ENCODE measurements around the gene PACRG.

PACRG gene

DNA sequence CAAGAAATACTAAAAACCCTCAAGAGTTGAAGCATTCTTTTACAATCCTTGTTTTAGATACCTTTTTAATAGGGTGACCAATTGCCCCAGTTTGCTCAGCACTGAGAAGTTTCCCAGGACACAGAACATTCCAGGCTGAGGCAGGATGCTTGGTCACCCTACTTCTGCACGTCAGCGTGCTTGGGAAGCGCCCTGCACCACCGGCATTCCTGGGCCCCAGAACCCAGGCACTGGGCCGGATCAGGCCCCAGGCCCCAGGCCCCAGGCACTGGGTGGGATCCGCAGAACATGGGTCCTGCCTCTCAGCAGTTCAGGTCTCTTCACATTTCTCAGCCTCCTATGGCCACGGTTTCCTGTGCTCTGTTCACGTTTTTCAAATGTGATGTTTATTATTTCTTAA lies 472.9 kb downstream of the PACRG start:
- no peak for DNase-seq (ENCODE audit: low spot score)

DNA sequence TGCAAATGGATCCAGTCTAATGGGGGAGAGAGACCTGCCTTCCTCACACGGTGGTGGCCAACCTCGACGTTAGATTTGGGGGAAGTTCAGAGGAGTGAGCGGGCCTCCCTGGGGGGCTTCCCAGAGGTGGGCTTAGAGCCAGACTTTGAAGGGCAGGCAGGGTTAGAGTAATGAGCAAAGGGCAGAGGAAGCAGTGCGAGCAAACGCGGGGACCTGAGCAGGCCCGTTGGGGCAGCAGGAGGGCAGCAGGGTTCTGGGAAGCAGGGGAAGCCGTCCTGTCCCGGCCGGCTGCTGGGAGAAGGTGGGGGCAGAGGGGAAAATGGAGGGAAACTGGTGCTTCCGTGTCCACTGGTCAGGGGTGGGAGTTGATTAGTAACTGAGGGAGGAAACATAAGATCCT lies 474.1 kb downstream of the PACRG start:
- no peak for DNase-seq (ENCODE audit: low spot score)

- DNase-seq (ENCODE audit: low spot score) = no peak
These were observed 478.4 kb downstream of the PACRG start for GRCh38 chr6:163206196-163206595.

GRCh38 chr6:163207431-163208383 lies 479.9 kb downstream of the PACRG start:
- DNase-seq (ENCODE audit: low spot score) = no peak

- no peak for DNase-seq (ENCODE audit: low spot score)
These were observed 481.2 kb downstream of the PACRG start for GRCh38 chr6:163209005-163209404.

GRCh38 chr6:163212123-163212522 lies 484.3 kb downstream of the PACRG start:
- no peak for DNase-seq (ENCODE audit: low spot score)

DNA sequence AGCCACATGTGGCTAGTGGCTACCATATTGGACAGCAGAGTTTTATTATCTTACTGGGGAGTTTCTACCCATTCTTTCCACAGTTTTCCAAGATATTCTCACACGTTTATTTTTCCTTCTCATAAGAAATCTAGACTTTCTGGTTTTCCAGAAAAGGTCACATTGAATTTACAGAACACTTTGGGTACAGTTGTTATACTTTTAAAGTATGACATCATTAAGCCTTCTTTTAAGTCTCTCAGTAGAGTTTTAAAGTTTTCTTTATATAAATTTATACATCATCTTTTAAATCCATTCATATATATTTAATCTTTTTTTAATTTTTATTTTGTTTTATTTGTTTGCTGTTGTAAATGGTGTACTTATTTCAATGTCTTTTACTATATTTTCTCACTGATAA lies 486.5 kb downstream of the PACRG start:
- DNase-seq (ENCODE audit: low spot score) = no peak

DNA sequence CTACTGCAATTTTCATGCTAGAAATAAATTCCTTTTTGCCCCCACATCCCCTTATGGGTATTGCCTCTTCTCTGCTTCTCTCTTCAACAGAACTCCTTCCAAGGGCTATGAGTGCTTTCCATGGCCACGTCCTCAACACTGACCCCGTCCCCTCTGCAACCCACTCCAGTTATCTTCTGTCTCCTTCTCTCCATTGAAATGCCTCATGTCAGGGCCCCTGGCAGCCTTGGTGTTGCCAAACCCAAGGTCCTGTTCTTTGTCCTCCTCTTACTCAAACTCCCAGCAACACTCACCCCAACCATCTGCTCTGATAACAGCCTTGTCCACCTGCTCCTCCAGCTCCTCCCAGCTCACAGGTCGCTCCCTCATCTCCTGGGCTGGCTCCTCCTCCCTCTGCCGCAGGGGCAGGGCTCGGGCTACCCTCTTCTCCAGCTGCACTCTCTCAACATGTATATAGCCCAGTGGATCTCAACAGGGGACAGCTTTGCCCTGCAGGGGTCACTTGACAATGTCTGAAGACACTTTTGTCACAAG lies 490.7 kb downstream of the PACRG start:
- DNase-seq (ENCODE audit: low spot score) = no peak

DNA sequence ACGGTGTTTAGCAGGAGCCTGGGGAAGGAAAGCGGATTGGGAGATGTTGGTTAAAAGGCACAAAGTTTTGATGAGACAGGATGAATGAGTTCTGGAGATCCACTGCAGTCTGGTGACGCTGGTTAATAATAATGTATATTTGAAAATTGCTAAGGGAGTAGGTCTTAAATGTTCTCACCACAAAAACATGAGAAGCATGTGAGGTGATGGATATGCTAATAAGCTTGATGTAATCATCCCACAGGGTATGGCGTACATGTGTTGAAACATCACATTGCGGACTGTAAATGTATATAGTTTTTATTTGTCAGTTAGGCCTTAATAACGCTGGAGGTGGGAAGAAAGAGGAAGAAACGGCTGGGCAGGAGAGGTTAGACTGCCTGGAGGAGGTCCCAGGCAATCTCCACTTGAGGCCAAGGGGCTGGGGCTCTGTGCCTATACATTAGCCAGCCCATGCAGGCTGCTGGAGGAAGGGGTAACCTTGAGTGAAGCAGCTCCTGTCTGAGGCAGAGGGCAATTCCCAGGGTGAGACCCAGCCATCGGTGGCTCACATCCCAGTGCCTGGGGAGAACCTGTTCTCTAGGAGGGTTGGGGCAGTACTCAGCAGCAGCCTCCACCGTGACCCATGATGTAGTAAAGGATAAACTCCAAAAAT lies 498.5 kb downstream of the PACRG start:
- DNase-seq (ENCODE audit: low spot score) = no peak

GRCh38 chr6:163226836-163227485 lies 499.2 kb downstream of the PACRG start:
- DNase-seq (ENCODE audit: low spot score) = no peak

- DNase-seq (ENCODE audit: low spot score) = no peak
These were observed 500.3 kb downstream of the PACRG start for GRCh38 chr6:163228041-163228440.

- no peak for DNase-seq (ENCODE audit: low spot score)
These were observed 501.3 kb downstream of the PACRG start for GRCh38 chr6:163229050-163229449.

DNA sequence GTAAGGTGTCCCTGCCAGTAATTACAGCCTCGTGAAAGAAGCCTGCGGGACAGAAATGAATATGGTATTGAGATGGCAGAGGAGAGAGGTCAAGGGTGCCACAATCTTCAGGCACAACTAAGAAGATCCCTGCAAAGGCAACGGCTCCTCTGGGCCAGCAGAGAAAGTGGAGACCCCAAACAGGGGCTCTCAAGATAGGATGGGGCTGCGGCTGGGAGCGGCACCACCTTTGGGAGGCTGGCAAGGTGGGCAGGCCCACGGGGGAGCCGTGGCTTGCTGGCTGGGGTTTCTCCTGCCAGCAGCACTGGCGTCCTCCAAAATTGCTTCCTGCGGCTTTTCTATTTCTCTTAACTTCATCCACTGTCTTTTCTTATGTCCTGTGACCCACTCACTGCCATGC lies 503.1 kb downstream of the PACRG start:
- DNase-seq (ENCODE audit: low spot score) = no peak

GRCh38 chr6:163231356-163232014 lies 503.7 kb downstream of the PACRG start:
- DNase-seq (ENCODE audit: low spot score) = no peak

- DNase-seq (ENCODE audit: low spot score) = no peak
These were observed 504.3 kb downstream of the PACRG start for GRCh38 chr6:163232015-163232523.

- DNase-seq (ENCODE audit: low spot score) = no peak
These were observed 504.9 kb downstream of the PACRG start for GRCh38 chr6:163232649-163233048.

GRCh38 chr6:163237110-163237509 lies 509.3 kb downstream of the PACRG start:
- DNase-seq (ENCODE audit: low spot score) = no peak

- no peak for DNase-seq (ENCODE audit: low spot score)
These were observed 512.0 kb downstream of the PACRG start for GRCh38 chr6:163239572-163240340.

GRCh38 chr6:163240556-163240955 lies 512.8 kb downstream of the PACRG start:
- DNase-seq (ENCODE audit: low spot score) = no peak

DNA sequence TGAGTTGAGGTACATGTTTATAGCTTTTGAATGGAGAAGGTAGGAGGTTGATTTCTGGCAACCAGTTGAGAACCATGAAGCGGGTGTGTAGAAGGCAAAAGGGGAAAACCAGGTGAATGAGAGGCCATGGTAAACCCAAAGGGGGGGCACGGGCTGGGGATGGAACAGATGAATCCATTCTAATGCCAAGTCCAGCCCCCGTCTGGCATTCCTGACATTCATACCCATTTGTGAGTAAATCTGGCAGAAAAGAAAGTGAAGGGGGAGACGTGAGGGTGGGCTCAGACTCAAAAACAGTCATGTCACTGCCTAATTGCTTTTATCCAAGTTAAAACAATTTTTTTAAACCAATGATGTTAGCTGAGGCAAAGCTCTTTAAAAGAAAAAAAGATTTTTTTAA lies 513.9 kb downstream of the PACRG start:
- no peak for DNase-seq (ENCODE audit: low spot score)

- DNase-seq (ENCODE audit: low spot score) = no peak
These were observed 515.3 kb downstream of the PACRG start for GRCh38 chr6:163243083-163243482.

Data from ecto neural progenitor cell (in vitro differentiated cells).